NCI-H146 treated with DMSO at 0.1 percent for 48 hours (cell line): Measurements from ENCODE around the gene RANBP10.

Source experiments
- DNase-seq: peaks from one replicate; lab custom pipeline; 2025; ENCODE audit not compliant: unreplicated experiment; lab: John Stamatoyannopoulos, UW

The RANBP10 gene

GRCh38 chr16:67749436-67750078 lies 56.8 kb downstream of the RANBP10 start:
- DNase-seq, result no peak

GRCh38 chr16:67748834-67749233 lies 57.5 kb downstream of the RANBP10 start:
- no peak for DNase-seq

GRCh38 chr16:67746846-67747245 lies 59.5 kb downstream of the RANBP10 start:
- no peak for DNase-seq

GRCh38 chr16:67741118-67741517 lies 65.2 kb downstream of the RANBP10 start:
- DNase-seq, result no peak

- DNase-seq, result no peak
Measured at GRCh38 chr16:67740391-67740790, 66.0 kb downstream of the RANBP10 start.

GRCh38 chr16:67736858-67737257 lies 69.5 kb downstream of the RANBP10 start:
- no peak for DNase-seq

- no peak for DNase-seq
Measured at GRCh38 chr16:67734731-67735201, 71.6 kb downstream of the RANBP10 start.

- DNase-seq, result no peak
Measured at GRCh38 chr16:67733734-67734470, 72.5 kb downstream of the RANBP10 start.

GRCh38 chr16:67731753-67732095 lies 74.6 kb downstream of the RANBP10 start:
- DNase-seq, result no peak

GRCh38 chr16:67731071-67731752 lies 75.1 kb downstream of the RANBP10 start:
- DNase-seq, result no peak

GRCh38 chr16:67730326-67730725 lies 76.0 kb downstream of the RANBP10 start:
- no peak for DNase-seq

GRCh38 chr16:67729636-67730248 lies 76.6 kb downstream of the RANBP10 start:
- DNase-seq, result no peak

- no peak for DNase-seq
Measured at GRCh38 chr16:67727521-67728485, 78.6 kb downstream of the RANBP10 start.

- DNase-seq, result no peak
Measured at GRCh38 chr16:67726106-67727034, 80.0 kb downstream of the RANBP10 start.

GRCh38 chr16:67723911-67724305 lies 82.5 kb downstream of the RANBP10 start:
- no peak for DNase-seq

GRCh38 chr16:67723151-67723910 lies 83.0 kb downstream of the RANBP10 start:
- no peak for DNase-seq

- DNase-seq, result no peak
Measured at GRCh38 chr16:67720236-67720635, 86.1 kb downstream of the RANBP10 start.

- no peak for DNase-seq
Measured at GRCh38 chr16:67719778-67720144, 86.6 kb downstream of the RANBP10 start.
